Endometrium (tissue), 2 donors: ENCODE measurements around the gene RECK.
"Not testable (repeated sequence)": the region's sequence is repeated elsewhere in the genome, so short reads cannot be mapped to it uniquely, and the experiment has no call there.

Experiments used
- FAIRE-seq: peaks from 2 replicates; lab custom pipeline; 2012; peaks lifted over from hg19 to GRCh38; lab: Jason Lieb, UNC
- donor health status: control.
- donor health status: control.

RECK gene

DNA sequence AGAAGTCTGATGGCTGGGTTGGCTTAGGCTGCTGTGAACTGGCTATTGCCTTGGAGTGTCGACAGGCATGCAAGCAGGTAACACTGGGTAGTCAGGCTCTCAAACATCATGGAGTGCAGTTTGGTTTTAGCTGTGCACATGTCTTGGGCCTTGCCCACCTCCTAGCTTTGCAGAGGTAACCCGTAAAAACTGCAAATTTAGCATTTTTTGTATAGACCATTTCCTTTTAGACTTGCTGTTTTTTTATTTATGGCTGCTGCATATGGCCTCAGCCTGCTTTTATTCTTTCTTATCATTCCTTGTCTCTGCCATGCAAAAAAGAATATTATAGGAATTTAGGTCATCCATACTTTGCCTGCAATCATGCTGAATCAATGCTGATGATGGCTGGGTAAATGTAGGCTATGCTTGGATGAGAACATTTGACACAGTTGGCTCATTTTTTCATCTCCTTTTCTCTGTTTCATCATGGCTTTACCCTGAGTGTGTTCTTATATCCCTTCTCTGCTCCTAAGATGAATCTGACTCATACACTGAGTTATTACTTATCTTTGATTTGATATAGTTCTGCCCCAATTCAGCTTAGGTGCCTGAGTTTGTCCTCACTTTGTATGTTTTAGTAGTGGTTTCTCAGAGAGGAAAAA, 27.2 kb downstream of the RECK start:
- FAIRE-seq, result no peak

DNA sequence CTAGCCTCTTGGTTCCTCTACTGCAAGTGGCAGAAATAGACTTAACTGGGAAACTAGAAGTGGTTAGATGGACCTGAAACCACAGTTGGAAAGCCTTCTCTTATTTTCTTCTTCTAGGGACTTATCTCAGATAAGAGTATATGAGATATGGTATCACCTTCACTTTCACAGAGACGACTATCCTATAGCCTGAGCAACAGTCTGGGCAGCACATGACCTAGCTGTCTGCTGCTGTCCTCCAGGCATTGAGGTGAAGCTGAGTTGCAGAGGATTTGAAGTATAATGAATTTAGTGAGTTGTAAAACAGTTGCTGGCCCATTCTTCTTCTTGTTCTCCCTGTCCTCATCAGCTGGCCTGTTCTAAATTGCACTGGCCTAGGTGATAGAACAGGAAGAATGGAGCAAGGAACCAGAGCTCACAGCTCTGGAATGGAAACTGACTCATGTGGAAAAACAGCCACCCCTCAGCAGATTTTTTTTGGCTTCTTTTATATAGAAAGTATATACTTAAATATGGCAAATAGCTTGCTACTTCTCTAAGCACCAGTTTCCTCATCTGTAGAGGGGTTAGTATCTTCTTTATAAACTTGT, 27.8 kb downstream of the RECK start:
- FAIRE-seq, result no peak

DNA sequence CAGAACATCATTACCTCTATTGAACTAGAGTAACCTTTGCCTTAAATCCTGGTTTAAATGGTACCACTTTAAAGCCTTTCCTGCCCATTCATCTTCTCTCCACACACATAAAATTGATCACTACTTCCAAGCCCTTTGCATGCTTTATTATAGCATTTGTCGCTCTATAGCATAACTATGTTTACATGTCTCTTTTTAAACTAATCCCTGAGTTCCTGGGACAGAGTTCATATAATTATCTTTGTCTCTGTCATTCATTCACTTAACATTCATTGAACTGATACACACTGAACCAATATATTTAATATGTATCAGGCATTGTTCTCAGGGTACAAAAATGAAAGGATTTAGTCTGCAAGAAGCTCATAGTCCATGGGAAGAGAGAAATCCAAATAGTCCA, 37.3 kb downstream of the RECK start:
- no peak for FAIRE-seq

DNA sequence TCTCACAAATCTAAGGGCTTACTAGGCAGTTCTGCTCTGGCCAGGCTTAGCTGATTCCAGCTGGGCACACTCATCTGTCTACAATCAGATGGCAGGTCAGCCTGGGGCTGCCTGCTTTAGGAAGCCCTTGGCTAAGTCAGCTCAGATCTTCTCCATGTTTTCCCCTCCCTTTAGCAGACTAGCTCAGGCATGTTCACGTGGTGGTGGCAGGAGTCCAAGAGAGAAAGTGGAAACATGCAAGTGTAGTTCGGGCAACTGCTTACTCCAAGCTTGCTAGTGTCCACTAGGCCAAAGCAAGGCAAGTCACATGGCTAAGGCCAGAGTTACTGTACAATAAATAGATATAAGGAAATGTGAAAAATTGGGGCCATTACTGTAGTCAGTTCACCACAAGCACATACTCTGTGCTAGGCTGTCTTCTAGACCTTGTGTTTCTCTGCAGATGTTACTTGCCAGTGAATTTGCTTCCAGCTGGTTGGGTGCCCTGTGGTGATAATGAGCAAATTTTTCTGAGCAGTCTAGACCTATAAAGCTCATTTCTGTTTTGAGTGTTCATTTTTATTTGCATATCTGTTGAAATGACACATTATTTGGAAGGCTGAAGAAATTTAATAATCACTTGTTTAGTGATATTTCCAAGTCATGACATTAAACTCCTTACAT, 38.3 kb downstream of the RECK start:
- no peak for FAIRE-seq

DNA sequence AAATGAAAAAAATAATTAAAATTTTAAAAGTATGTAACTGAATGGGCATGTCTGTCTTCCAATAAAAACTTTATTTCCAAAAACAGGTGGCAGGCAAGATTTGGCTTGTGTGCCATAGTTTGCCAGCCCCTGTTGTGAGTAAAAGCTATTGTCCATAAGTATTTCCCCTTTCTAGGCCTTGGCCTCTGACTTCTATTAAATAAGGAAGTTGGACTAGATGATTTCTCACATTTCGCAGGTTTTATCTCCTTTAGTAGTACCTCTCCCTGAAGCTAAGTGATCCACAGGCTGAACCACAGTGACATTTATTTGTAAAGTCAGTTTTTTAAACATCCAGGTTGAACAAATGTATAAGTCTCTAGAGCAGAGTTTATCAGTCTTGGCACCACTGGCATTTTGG, 41.3 kb downstream of the RECK start:
- FAIRE-seq, result no peak

DNA sequence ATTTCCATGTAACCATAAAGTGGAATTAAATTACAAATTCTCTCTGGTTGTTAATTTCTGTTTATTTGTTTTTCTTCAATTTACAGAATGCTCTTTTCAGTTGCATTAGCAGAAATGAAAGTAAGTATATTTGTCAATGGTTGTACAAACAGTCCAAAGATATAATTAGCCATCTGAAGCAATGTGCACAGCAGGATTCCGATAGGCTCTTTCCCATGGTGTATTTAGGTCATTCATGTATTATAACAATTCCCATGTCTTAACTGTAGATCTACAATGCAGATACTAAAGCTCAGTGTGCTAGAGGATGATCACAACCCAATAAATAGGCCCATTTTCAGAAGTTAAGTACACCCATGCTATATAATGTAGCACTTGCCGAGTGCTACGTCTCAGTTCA, 43.8 kb downstream of the RECK start:
- no peak for FAIRE-seq

DNA sequence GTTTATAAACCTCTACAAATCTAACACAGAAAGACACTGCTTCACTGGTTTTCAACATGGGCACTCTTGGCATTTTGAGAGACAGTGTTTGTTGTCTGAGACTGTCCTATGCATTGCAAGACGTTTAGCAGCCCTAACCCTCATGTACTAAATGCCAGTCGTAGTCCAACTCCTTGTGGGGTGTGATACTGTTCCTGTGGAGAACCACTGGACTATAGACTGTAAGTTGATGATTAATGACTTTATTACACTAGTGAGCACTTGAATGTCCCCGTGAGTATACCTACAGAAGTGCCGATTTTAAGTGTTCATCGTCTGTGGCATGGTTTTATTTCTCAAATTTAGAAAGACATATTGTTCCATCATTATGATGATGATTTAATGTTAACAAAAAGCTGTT, 46.2 kb downstream of the RECK start:
- no peak for FAIRE-seq

DNA sequence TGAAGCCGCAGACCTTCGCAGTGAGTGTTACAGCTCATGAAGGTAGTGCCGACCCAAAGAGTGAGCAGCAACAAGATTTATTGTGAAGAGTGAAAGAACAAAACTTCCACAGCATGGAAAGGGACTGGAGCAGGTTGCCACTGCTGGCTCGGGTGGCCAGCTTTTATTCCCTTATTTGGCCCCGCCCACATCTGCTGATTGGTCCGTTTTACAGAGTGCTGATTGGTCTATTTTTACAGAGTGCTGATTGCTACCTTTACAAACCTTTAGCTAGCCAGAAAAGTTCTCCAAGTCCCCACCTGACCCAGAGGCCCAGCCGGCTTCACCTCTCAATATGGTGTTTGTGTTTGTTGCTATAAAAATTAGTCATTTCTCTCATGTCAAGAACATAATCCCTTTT, 49.7 kb downstream of the RECK start:
- FAIRE-seq, result no peak

DNA sequence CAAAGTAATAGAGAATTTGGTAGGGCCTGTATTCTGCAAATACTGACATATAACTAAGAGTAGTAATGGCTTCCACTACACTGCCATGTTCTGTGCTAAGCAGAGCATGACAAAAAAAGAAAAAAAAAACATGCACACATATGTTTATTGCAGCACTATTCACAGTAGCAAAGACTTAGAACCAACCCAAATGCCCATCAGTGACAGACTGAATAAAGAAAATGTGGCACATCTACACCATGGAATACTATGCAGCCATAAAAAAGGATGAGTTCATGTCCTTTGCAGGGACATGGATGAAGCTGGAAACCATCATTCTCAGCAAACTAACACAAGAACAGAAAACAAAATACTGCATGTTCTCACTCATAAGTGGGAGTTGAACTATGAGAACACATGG, 50.3 kb downstream of the RECK start:
- not testable (repeated sequence) for FAIRE-seq

DNA sequence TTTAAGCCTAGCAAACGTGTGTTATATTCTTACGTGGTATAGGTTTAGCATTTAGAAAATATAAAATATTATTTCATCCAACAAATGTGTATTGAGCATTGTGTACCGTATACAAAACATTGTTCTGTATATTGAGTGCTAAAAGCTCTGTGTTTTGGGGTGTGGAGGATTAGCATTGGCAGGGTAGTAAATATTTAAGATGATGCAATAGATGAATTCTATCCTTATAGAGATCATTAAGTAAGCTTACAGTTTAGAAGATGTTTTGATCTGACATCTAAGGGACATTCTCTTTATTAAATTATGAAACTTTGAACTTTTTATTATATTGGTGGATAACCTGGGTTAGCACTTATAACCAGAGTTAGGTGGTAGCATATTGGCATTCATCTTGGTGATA, 51.3 kb downstream of the RECK start:
- FAIRE-seq, result no peak

DNA sequence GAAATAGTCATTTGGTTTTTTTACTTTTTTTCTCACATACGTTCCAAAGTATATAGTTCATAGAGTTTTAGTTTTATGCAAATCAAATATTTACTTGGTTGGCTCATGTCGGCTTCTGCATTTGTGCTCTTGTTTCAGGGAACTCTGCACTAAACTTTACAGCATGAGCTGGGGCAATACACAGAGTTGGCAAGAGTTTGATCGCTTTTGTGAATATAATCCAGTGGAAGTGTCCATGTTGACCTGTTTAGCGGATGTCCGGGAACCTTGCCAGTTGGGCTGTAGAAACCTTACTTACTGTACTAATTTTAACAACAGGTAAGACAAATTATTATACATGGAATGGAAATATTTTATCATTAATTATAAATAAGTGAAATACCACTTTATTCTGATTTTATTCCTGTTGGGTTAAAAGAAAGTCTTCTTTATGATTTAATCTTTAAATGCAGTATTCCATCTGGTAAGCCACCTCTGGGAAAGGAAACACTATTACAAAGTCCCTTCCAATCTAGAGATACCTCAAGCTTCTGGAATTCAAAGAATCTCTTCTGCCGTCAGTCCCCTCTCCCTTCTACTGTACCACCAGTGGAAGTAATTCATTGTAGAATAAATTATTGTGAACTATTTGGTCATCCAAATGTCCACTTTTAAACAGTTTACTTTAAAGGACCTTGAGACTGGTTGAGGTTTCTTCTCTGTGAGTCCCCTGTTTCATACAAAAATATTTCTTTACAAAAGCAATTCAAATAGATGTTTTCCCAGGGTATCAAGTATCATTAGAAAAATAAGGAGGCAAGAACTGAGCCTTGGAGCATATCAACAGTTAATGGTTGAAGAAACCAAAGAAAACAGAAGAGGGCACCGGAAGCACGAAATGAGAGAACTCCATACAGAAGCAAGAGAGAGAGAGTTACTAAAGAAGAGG, 54.6 kb downstream of the RECK start:
- FAIRE-seq, result no peak

DNA sequence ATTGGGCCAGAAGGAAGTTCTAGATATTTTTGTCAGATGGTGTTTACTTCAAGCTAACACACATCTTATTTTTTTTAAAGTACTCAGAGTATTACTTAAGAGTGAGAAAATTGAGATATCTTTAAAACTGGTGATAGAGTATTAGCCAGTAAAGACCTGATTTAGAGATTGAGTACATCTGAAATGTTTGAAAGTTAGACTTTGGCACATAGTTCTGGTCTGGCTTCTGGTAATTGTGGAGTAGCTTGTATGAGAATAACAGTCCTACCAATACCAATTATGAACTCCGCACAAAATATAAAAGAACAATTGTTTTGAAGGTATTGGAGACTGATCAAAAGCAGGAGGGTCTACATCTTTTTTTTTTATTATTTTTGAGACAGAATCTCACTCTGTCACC, 55.3 kb downstream of the RECK start:
- no peak for FAIRE-seq

DNA sequence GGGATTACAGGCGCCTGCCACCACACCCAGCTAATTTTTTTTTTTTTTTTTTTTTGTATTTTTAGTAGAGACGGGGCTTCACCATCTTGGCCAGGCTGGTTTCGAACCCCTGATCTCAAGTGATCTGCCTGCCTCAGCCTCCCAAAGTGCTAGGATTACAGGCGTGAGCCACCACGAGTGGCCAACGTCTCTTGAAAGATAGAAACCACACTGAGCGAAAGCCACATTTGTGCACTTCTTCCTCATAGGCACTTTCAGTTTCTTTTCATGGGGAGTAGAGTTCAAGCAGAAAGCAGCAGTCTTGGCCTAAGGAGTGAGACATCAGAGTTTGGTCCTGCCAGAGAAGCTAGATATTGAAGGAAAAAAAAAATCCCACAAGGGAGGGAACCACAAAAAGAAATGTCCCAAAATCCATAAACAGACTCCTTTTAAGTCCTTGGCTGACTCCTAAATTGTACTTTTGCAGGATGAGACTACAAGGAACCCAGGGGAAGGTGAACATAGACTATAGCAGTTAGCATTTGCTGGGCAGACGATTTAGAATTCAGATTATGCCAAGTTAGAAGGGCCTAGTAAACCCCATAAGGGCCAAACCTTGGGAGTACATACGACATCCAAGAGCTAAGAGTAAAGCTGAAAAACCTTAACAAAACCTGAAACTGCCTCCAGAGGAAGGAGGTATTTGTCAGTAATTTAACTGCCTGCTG, 55.9 kb downstream of the RECK start:
- no peak for FAIRE-seq

DNA sequence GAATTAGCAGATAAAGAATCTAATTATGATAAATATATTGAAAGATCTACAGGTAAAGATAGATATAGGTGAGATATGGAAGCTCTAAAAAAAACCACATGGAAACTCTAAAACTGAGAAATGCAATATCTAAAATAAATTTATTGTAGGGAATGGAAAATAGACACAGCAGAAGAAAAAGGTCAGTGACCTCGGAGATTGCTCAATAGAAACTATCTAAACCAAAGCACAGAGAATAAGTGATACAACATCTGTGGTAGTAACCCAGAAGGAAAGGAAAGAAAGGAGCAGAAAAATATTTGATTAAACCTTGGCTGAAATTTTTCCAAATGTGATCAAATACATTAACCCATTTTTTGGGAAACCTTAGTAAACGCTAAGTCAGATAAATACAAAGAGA, 56.7 kb downstream of the RECK start:
- no peak for FAIRE-seq

DNA sequence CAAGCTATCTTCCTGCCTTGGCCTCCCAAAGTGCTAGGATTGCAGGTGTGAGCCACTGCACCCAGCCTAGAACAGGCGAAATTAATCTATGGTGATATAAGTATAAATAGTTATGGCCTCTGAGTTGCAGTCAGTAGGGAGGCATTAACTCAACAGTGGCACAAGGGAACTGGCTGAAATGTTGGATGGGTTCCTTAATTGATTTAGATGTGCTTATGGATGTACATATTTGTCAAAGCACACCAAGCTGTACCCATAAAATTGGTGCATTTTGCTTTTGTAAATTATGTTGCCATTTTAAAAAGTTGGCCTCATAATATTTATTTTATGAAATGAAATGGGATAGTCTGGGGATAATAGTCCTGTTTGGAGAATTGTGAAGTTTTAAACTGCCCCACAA, 63.0 kb downstream of the RECK start:
- FAIRE-seq, result no peak

DNA sequence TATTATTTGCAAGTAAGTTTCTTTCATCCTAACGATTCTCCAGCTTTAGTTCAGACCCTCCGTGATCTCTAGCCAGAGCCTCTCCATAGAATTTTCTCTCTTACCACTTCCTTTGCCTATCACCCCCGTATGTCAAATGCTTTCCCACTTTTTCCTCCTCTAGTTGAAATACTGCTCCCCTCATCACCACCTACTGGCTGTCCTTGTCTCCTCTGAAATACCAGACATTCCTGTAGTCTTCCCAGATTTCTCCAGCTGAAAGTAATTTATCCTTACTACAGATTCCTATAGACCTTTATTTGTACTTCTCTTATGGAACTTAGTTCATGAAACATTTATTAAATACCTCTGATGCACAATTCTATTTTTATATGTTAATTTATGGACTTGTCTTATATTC, 63.8 kb downstream of the RECK start:
- no peak for FAIRE-seq

DNA sequence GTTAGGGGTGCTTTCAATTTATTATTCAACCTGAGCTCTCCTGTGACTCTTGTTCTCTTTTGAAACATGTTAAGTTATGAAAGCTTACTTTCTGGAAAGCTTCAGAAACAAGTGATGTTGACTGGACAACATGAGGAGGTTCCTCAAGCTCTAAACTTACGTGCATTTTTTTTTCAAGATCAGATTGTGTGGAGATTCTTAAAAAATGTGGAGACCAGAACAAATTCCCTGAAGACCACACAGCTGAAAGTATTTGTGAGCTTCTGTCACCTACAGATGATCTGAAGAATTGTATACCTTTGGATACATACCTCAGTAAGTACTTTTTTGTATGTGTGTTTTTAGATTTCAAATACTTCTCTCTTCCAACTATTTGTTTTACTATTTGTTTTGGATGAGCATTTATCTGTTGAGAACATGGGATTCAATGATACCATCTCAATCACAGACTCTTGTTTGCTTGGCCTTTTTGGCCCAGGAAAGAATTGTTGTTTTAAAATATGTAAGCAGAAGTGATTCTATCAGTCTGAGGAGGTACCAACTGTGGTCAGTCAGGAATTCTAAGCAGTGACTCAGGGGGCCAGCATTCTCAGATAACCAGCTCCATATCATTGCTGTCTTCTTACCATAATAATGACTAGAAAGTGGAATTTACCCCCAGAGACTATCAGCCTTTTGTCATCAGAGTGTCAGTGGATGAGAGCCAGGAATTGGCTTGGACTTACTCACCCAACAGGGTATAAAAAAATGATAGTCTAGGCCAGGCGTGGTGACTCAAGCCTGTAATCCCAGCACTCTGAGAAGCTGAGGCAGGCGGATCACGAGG, 65.4 kb downstream of the RECK start:
- FAIRE-seq, result no peak

DNA sequence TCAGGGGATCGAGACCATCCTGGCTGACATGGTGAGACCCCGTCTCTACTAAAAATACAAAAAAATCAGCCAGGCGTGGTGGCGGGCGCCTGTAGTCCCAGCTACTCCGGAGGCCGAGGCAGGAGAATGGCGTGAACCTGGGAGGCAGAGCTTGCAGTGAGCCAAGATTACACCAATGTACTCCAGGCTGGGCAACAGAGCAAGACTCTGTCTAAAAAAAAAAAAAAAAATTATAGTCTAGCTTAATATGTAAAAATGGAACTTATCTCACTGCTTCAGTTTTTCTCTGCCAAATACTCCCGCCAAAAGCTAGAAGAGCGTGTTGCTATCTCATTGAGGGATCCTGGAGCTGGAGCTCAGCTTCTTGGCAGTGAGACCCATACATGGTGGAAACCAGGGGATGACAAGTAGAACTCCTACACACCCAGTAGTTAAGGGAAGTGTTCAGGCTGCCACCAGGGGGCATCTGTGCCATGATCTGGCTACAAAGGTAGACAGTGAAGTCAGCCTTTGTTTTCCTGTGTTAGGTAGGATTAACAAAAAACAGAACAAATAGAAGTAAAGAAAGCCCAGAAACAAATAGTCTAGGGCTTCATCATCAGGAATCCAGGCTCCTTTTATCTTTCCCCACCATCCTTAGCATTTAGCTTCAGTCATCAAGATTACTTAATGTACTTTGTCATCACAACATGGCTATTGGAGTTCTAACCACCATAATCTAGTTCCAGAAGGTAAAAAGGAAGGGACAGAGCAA, 66.2 kb downstream of the RECK start:
- FAIRE-seq, result no peak

DNA sequence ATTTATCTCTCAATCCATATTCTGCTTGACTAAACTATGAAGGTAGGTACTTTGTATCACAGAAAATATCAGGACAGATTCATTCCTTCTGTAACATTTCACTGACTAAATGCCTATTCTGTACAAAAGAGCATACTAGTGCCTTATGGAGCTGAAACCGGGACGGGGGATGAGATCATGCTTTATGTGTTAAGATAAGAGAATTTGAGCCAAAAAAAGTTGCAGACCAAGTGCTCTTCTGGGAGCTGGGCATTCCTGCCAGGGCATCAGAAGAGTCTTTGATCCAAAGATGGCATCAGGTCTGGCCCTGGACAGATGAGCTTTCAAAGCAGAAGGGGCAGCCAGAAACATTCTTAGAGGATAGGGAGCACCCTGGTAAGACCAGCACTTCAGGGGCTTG, 72.4 kb downstream of the RECK start:
- no peak for FAIRE-seq

DNA sequence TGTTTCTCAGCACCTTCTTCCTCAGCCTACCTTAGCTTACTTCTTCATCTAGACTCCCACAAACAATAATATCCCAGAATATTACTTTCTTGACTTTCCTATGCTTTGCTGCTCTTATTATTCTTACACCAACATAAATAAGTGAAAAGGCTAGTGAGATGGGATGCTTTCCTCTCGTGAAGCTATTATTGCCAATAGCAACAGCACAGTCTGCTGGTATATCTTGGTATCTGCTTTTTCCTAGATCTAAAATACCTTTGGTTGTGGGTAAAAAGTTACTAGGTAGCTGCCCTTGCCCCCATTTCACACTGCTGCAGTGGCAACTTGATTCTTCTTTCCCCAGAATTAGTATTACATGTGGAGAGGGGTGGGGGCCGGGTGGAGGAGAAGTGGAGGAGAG, 73.7 kb downstream of the RECK start:
- FAIRE-seq, result no peak

DNA sequence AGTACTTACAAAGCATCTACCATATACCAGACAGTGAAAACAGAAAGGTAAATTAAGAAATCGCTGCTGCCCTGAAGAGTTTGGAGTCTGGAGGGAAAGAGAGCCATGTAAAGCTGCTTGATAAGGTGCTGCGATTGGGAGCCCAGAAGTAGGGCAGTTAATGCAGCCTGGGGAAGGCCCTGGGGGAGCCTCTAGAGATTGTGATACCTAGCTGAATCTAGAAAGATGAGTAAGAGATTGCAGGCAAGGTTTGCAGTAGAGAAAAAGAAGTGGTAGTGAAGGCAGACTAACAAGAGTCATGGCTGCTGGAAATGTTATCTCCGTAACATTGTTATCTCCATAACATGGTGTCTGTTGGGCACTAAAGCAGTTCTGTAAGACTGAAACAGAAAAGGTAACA, 75.8 kb downstream of the RECK start:
- FAIRE-seq, result no peak
